Natural killer cell (primary cell): ENCODE data around the gene CTNNA2. TPM values are rescaled to one million over a fixed set of nuclear protein-coding genes. Genes with fewer than 3 reads are reported as not detected.

Source experiments
- ATAC-seq, 3 donors: fragments of 150-1000 bp in 2 of 3; fragments of 200-7000 bp in 1 of 3; cut with Tn5 transposase; 1 replicate in 1 of 3; 2 replicates in 2 of 3; pipeline ENCODE4 v1.10.0; 2021; ENCODE audit warnings: mild to moderate bottlenecking in 2 of 3, moderate library complexity in 2 of 3
- DNase-seq, 2 donors: peaks; one replicate each; pipeline versions ENCODE4 v3.0.0 to v3.0.0-alpha.2; 2013 to 2021; ENCODE audit warnings: mixed read lengths in 1 of 2
- H3K27ac ChIP-seq: one replicate; pipeline ENCODE4 v1.5.1; 2013; ENCODE audit warnings: mild to moderate bottlenecking, low read length
- H3K27me3 ChIP-seq: one replicate; pipeline ENCODE4 v1.6.1; 2013; ENCODE audit warnings: low read length; ENCODE audit not compliant: control insufficient read depth, insufficient read depth
- H3K36me3 ChIP-seq: one replicate; pipeline ENCODE4 v1.6.1; 2013; ENCODE audit warnings: low read length; ENCODE audit not compliant: control insufficient read depth, insufficient read depth
- H3K4me1 ChIP-seq: one replicate; pipeline ENCODE4 v1.6.1; 2013; ENCODE audit warnings: low read length; ENCODE audit not compliant: control insufficient read depth, insufficient read depth
- H3K4me3 ChIP-seq: one replicate; pipeline ENCODE4 v1.5.1; 2013; ENCODE audit warnings: low read length
- H3K9me3 ChIP-seq: one replicate; pipeline ENCODE4 v1.6.1; 2013; ENCODE audit warnings: low read length; ENCODE audit not compliant: control insufficient read depth, insufficient read depth
- H3K27ac Mint-ChIP-seq, 2 donors: one replicate each; pipeline ENCODE4 v1.8.0; 2022; ENCODE audit warnings: mild to moderate bottlenecking in 2 of 2, mixed read lengths in 2 of 2, moderate library complexity in 1 of 2
- H3K27me3 Mint-ChIP-seq, 2 donors: one replicate each; pipeline ENCODE4 v1.8.0; 2022; ENCODE audit warnings: low read depth in 2 of 2, mixed read lengths in 2 of 2
- H3K36me3 Mint-ChIP-seq: one replicate; pipeline ENCODE4 v1.8.0; 2022; ENCODE audit warnings: mixed read lengths
- H3K4me1 Mint-ChIP-seq, 2 donors: one replicate each; pipeline ENCODE4 v1.8.0; 2022; ENCODE audit warnings: mixed read lengths in 2 of 2
- H3K4me3 Mint-ChIP-seq: one replicate; pipeline ENCODE4 v1.8.0; 2022; ENCODE audit warnings: mild to moderate bottlenecking, moderate library complexity, mixed read lengths
- H3K9me3 Mint-ChIP-seq, 2 donors: one replicate each; pipeline ENCODE4 v1.8.0; 2022; ENCODE audit warnings: mixed read lengths in 2 of 2
- WGBS: methylation state at CpG from one replicate; pipeline ENCODE4 v1.1.7; 2013; ENCODE audit warnings: missing lambda C conversion rate; ENCODE audit not compliant: insufficient coverage; 5-methylcytosine and 5-hydroxymethylcytosine counted together
- intact Hi-C: fragments of 100-400 bp; cut with micrococcal nuclease; formaldehyde crosslinking; loops from one replicate; pipeline ENCODE4 v1.14.2; 2022
- total RNA-seq, 4 donors: library from RNA; stranded (reverse); fragments of 120-200 nt in 1 of 4; gene quantifications; one replicate each; pipeline versions ENCODE4 v1.2.3 to v1.2.4, GENCODE V29; 2013 to 2022
- TF ChIP-seq, protein P1 (sequence below): fragments of 200-600 bp; IDR thresholded peaks from one replicate; pipeline ENCODE4 v1.8.0; 2022; ENCODE audit warnings: antibody characterized with exemption

CTNNA2 gene
- total RNA-seq, 3 donors from 2014 or later (not counting 1 experiment from before 2014, with no cell fraction given): not detected

GRCh38 chr2:79619442-79619841, 106.6 kb downstream of the CTNNA2 start:
- Histone ChIP-seq H3K4me1 (no peaks in the 10 kb centered on the region), H3K4me3 (no peak overlapping the region), H3K36me3 (no peaks in the 10 kb centered on the region), H3K9me3 (peaks cover 6% of the 10 kb centered on the region), H3K27ac (no peak overlapping the region), H3K27me3 (no peaks in the 10 kb centered on the region)
- 81% methylated on average over 2 of the region's 5 CpGs for WGBS
- Mint-ChIP-seq H3K4me1 (no peaks in the 10 kb centered on the region), H3K4me3 (no peak overlapping the region), H3K27me3 (no peaks in the 10 kb centered on the region), H3K27ac (no peak overlapping the region), H3K36me3 (peaks cover 6% of the 10 kb centered on the region), H3K9me3 (peaks cover 16 to 18% of the 10 kb centered on the region in 2 donors)
- ATAC-seq (no peak), DNase-seq (no peak)
- intact Hi-C loops: no loop called here
- TF ChIP-seq, protein P1, sequence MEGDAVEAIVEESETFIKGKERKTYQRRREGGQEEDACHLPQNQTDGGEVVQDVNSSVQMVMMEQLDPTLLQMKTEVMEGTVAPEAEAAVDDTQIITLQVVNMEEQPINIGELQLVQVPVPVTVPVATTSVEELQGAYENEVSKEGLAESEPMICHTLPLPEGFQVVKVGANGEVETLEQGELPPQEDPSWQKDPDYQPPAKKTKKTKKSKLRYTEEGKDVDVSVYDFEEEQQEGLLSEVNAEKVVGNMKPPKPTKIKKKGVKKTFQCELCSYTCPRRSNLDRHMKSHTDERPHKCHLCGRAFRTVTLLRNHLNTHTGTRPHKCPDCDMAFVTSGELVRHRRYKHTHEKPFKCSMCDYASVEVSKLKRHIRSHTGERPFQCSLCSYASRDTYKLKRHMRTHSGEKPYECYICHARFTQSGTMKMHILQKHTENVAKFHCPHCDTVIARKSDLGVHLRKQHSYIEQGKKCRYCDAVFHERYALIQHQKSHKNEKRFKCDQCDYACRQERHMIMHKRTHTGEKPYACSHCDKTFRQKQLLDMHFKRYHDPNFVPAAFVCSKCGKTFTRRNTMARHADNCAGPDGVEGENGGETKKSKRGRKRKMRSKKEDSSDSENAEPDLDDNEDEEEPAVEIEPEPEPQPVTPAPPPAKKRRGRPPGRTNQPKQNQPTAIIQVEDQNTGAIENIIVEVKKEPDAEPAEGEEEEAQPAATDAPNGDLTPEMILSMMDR: no peak

GRCh38 chr2:79619976-79620375, 107.1 kb downstream of the CTNNA2 start:
- Histone ChIP-seq H3K27ac (no peak overlapping the region), H3K4me1 (no peaks in the 10 kb centered on the region), H3K4me3 (no peak overlapping the region), H3K36me3 (no peaks in the 10 kb centered on the region), H3K27me3 (no peaks in the 10 kb centered on the region), H3K9me3 (peaks cover 6% of the 10 kb centered on the region)
- H3K27me3 Mint-ChIP-seq: no peaks in the 10 kb centered on the region
- WGBS: 68% methylated on average over 1 of the region's 2 CpGs
- H3K9me3 Mint-ChIP-seq: peaks cover 16 to 18% of the 10 kb centered on the region in 2 donors
- DNase-seq (no peak), ATAC-seq (no peak)
- no peaks in the 10 kb centered on the region for H3K4me1 Mint-ChIP-seq
- intact Hi-C loops: no loop called here
- TF ChIP-seq, protein P1: no peak
- H3K36me3 Mint-ChIP-seq: peaks cover 8% of the 10 kb centered on the region
- no peak overlapping the region for H3K4me3 Mint-ChIP-seq
- H3K27ac Mint-ChIP-seq: no peak overlapping the region

DNA sequence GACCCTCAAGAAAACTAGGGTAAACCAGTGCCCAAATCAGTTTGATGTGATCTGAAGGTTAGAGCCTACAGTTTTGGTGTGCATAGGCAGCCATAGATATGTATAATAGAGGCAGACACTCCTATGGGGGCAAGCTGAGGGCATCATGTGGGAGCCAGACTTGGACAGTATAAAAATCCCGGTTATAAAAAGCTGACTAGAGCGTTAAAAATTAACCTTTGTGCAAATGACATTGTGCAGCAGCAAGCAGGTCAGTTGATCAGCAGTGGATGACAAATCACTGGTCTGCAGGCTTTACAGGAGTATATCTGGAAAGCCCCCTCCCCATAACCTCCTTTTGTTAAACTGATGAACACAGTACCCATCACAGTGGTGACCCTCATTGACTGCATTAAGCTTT, 107.8 kb downstream of the CTNNA2 start:
- Histone ChIP-seq H3K36me3 (no peaks in the 10 kb centered on the region), H3K9me3 (peaks cover 6% of the 10 kb centered on the region), H3K27ac (no peak overlapping the region), H3K4me1 (no peaks in the 10 kb centered on the region), H3K27me3 (no peaks in the 10 kb centered on the region), H3K4me3 (no peak overlapping the region)
- Mint-ChIP-seq H3K9me3 (peaks cover 16 to 18% of the 10 kb centered on the region in 2 donors), H3K4me3 (no peak overlapping the region), H3K27ac (no peak overlapping the region), H3K36me3 (peaks cover 8% of the 10 kb centered on the region), H3K27me3 (no peaks in the 10 kb centered on the region), H3K4me1 (no peaks in the 10 kb centered on the region)
- 93% methylated on average over 2 of the region's 2 CpGs for WGBS
- DNase-seq (no peak), ATAC-seq (no peak)
- intact Hi-C loops: no loop called here
- TF ChIP-seq, protein P1: no peak

GRCh38 chr2:79621252-79621651, 108.4 kb downstream of the CTNNA2 start:
- no peaks in the 10 kb centered on the region for H3K27me3 Mint-ChIP-seq
- Histone ChIP-seq H3K9me3 (peaks cover 6% of the 10 kb centered on the region), H3K36me3 (no peaks in the 10 kb centered on the region), H3K27ac (no peak overlapping the region), H3K4me1 (no peaks in the 10 kb centered on the region), H3K27me3 (no peaks in the 10 kb centered on the region), H3K4me3 (no peak overlapping the region)
- DNase-seq (no peak), ATAC-seq (no peak)
- TF ChIP-seq, protein P1: no peak
- peaks cover 8% of the 10 kb centered on the region for H3K36me3 Mint-ChIP-seq
- no peaks in the 10 kb centered on the region for H3K4me1 Mint-ChIP-seq
- H3K4me3 Mint-ChIP-seq: no peak overlapping the region
- WGBS: 79% methylated on average over 5 of the region's 6 CpGs
- intact Hi-C loops: no loop called here
- H3K9me3 Mint-ChIP-seq: peaks cover 18 to 20% of the 10 kb centered on the region in 2 donors
- H3K27ac Mint-ChIP-seq: no peak overlapping the region
